Measurements from ENCODE around the gene MAPKAP1.

DNA sequence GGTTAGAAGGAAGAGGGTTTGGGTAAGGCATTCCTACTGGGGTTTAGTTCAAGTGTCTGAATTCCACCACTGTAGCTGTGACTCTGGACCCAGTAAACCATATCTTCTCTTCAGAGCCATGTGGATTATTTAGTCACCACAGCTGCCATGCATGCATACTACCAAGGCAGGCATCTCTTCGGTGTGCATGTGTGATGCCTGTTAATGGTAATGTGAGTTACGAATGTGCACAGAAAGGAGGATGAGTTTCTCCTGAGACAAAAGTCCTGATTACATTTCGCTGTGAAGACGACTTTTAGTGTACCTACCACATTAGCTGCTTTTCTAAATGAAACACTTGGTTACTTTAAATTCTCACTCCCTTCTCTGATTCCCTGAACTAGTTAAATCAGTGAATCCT lies 49.5 kb upstream of the MAPKAP1 start:
- no peak for TF ChIP-seq ZNF274 (IDR thresholded peaks at IDR 0.05; ENCODE audit: low read depth, low read length)
- no peak for TF ChIP-seq YY1 (IDR thresholded peaks at IDR 0.05; ENCODE audit: insufficient read depth, insufficient read length)
- TF ChIP-seq SUZ12 (IDR thresholded peaks at IDR 0.05; ENCODE audit: extremely low read depth, insufficient read depth, insufficient read length) = no peak
